Measurements from ENCODE around the gene CTSE.

Gene CTSE

GRCh38 chr1:205977402-205978014, 46.2 kb downstream of the CTSE start:
- TF ChIP-seq CTCF (IDR thresholded peaks at IDR 0.05), result peak; percentile 69
- no peaks in the 10 kb centered on the region for H3K36me3 ChIP-seq
- no peaks in the 10 kb centered on the region for H3K27me3 ChIP-seq
- H3K27ac ChIP-seq, result no peak overlapping the region
- no peaks in the 10 kb centered on the region for H3K9me3 ChIP-seq
- H3K4me1 ChIP-seq (ENCODE audit: control insufficient read depth in 1 of 2, insufficient read depth in 1 of 2, low read depth in 1 of 2, low read length in 1 of 2), result no peaks in the 10 kb centered on the region
- no peak overlapping the region for H3K4me3 ChIP-seq (ENCODE audit: low read depth in 1 of 2, low read length in 1 of 2)

- no peaks in the 10 kb centered on the region for H3K4me1 ChIP-seq (ENCODE audit: control insufficient read depth in 1 of 2, insufficient read depth in 1 of 2, low read depth in 1 of 2, low read length in 1 of 2)
- no peaks in the 10 kb centered on the region for H3K36me3 ChIP-seq
- no peak for TF ChIP-seq CTCF (IDR thresholded peaks at IDR 0.05)
- H3K27ac ChIP-seq, result no peak overlapping the region
- no peaks in the 10 kb centered on the region for H3K27me3 ChIP-seq
- H3K9me3 ChIP-seq, result no peaks in the 10 kb centered on the region
- no peak overlapping the region for H3K4me3 ChIP-seq (ENCODE audit: low read depth in 1 of 2, low read length in 1 of 2)
Measured at GRCh38 chr1:205976708-205977401, 46.8 kb downstream of the CTSE start.

- no peak overlapping the region for H3K27ac ChIP-seq
- no peak for TF ChIP-seq CTCF (IDR thresholded peaks at IDR 0.05)
- H3K4me3 ChIP-seq (ENCODE audit: low read depth in 1 of 2, low read length in 1 of 2), result no peak overlapping the region
- no peaks in the 10 kb centered on the region for H3K27me3 ChIP-seq
- H3K9me3 ChIP-seq, result no peaks in the 10 kb centered on the region
- H3K4me1 ChIP-seq (ENCODE audit: control insufficient read depth in 1 of 2, insufficient read depth in 1 of 2, low read depth in 1 of 2, low read length in 1 of 2), result no peaks in the 10 kb centered on the region
- no peaks in the 10 kb centered on the region for H3K36me3 ChIP-seq
Measured at GRCh38 chr1:205976036-205976435, 47.7 kb downstream of the CTSE start.

GRCh38 chr1:205975387-205975998, 48.2 kb downstream of the CTSE start:
- no peak for TF ChIP-seq CTCF (IDR thresholded peaks at IDR 0.05)
- Histone ChIP-seq H3K4me1 (ENCODE audit: control insufficient read depth in 1 of 2, insufficient read depth in 1 of 2, low read depth in 1 of 2, low read length in 1 of 2) (no peaks in the 10 kb centered on the region), H3K36me3 (no peaks in the 10 kb centered on the region), H3K27me3 (no peaks in the 10 kb centered on the region), H3K27ac (no peak overlapping the region), H3K9me3 (no peaks in the 10 kb centered on the region), H3K4me3 (ENCODE audit: low read depth in 1 of 2, low read length in 1 of 2) (no peak overlapping the region)

- TF ChIP-seq CTCF (IDR thresholded peaks at IDR 0.05), result no peak
- no peaks in the 10 kb centered on the region for H3K9me3 ChIP-seq
- H3K27ac ChIP-seq, result no peak overlapping the region
- H3K4me1 ChIP-seq (ENCODE audit: control insufficient read depth in 1 of 2, insufficient read depth in 1 of 2, low read depth in 1 of 2, low read length in 1 of 2), result no peaks in the 10 kb centered on the region
- H3K27me3 ChIP-seq, result no peaks in the 10 kb centered on the region
- no peak overlapping the region for H3K4me3 ChIP-seq (ENCODE audit: low read depth in 1 of 2, low read length in 1 of 2)
- no peaks in the 10 kb centered on the region for H3K36me3 ChIP-seq
Measured at GRCh38 chr1:205974712-205975111, 49.0 kb downstream of the CTSE start.
